ENCODE results near the gene ASB7. TPM values are rescaled to one million over a fixed set of nuclear protein-coding genes. Genes with fewer than 3 reads are reported as not detected.

The ASB7 gene
- total and polyA plus RNA-seq, 3 experiments from 2014 or later = 11.2 to 16.0 (median 14.9) TPM

DNA sequence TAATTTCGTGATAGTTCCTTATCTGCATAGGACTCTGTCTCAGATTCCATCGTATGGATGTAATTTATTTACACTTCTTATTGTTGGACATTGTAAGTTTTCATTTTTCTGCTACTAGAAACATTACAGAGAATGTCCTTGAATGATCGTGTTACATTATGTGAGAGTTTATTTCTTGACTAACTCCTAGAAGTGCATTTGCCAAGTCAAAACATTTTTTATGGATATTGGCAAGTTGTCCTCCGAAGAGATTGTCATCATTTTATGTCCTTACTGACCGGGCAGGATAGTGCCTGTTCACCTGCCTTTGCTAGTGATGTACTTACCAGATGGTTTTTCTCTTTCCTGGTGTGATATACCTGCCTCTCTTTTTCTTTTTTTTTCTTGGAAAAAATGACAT is 13.4 kb downstream of the ASB7 start:
- Mint-ChIP-seq H3K4me1 (peaks cover 16 to 46% (median 44%) of the 10 kb centered on the region in 3 donors), H3K9me3 (no peaks in the 10 kb centered on the region), H3K36me3 (peaks cover 14 to 88% (median 21%) of the 10 kb centered on the region in 3 donors), H3K27ac (no peak overlapping the region), H3K4me3 (no peak overlapping the region), H3K27me3 (no peaks in the 10 kb centered on the region)
- no peak for DNase-seq
- CTCF ChIA-PET = no interaction called here
- Histone ChIP-seq H3K27me3 (ENCODE audit: insufficient read depth, low read length, poor library complexity, severe bottlenecking) (no peaks in the 10 kb centered on the region), H3K36me3 (ENCODE audit: insufficient read depth, low read length) (peaks cover 9% of the 10 kb centered on the region), H3K4me1 (ENCODE audit: insufficient read depth, low read length) (no peaks in the 10 kb centered on the region), H3K9me3 (ENCODE audit: low read length) (no peaks in the 10 kb centered on the region), H3K27ac (ENCODE audit: low read depth, low read length) (no peak overlapping the region), H3K4me3 (ENCODE audit: low read length) (no peak overlapping the region)
- POLR2A ChIA-PET = no interaction called here

DNA sequence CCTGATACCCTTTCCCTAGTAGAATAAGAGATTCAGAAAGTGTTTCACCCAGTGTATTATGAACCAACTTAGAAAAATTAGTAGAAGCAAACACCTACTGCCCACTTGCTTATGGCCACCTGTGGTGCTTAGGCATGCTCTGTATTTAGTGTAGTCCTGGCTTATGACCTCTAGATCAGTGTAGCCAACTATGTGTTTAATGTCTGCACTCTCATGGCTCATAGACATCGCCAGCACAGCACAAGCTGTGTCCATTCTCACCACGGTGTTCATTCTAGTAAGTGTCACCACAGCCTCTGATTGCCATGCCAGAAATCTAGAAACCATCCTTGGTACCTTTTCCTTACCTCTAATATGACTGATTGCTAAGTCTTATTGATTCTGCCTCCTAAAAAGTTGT is 14.3 kb downstream of the ASB7 start:
- ChIA-PET POLR2A (no interaction called here), CTCF (interaction anchor here (1.2 kb wide), 1 partner anchor 392 kb away, joined by 3 read pairs; no protein-coding TSS in a partner anchor)
- H3K4me3 ChIP-seq (ENCODE audit: low read length) = no peak overlapping the region
- no peak overlapping the region for H3K27ac ChIP-seq (ENCODE audit: low read depth, low read length)
- Mint-ChIP-seq H3K27me3 (no peaks in the 10 kb centered on the region), H3K4me1 (peaks cover 16 to 44% (median 44%) of the 10 kb centered on the region in 3 donors), H3K27ac (peak overlapping the region in 3 of 8 donors; percentile 3 to 74 (median 13)), H3K4me3 (no peak overlapping the region), H3K9me3 (no peaks in the 10 kb centered on the region), H3K36me3 (peaks cover 14 to 86% (median 23%) of the 10 kb centered on the region in 3 donors)
- H3K4me1 ChIP-seq (ENCODE audit: insufficient read depth, low read length) = no peaks in the 10 kb centered on the region
- DNase-seq = no peak
- no peaks in the 10 kb centered on the region for H3K9me3 ChIP-seq (ENCODE audit: low read length)
- no peaks in the 10 kb centered on the region for H3K27me3 ChIP-seq (ENCODE audit: insufficient read depth, low read length, poor library complexity, severe bottlenecking)
- H3K36me3 ChIP-seq (ENCODE audit: insufficient read depth, low read length) = peaks cover 6% of the 10 kb centered on the region

DNA sequence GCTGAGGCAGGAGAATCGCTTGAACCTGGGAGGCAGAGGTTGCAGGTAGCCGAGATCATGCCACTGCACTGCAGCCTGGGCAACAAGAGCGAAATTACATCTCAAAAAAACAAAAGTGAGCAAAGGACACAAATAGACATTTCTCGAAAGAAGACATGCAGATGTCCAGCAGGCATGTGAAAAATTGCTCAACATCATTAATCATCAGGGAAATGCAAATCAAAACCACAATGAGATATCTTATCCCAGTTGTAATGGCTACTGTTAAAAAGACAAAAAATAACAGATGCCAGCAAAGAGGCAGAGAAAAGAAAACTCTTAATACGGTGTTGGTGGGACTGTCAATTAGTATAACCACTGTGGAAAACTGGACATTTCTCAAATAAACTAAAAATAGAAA is 20.9 kb downstream of the ASB7 start:
- CTCF ChIA-PET = no interaction called here

DNA sequence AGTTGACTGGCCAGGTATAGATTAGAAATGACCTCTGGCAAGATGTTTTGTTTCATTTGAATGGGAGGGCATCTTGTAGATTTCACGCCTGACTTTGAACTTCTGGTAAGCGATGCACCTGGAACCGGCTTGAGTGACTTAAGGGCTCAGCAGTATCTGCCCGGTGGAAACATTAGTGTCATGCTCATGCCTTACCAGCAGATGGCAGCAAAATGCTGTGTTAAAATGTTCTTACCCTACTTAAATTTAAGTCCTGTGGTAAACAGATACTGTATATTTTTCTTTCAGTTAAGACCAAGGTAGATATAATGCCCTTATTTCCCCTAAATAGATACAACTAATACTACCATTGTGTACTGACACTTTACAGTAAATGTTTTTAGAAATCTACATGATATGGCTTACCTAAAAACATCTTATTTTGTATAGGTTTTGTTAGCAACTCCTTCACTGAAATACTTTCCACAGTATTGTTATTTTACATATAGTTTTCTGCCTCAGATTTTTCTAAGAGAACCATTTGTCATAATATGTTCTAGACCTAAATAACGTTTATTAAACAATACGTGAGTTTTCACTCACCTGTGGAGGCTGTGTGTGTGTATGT is 25.5 kb downstream of the ASB7 start:
- Histone ChIP-seq H3K4me3 (ENCODE audit: low read length) (no peak overlapping the region), H3K27me3 (ENCODE audit: insufficient read depth, low read length, poor library complexity, severe bottlenecking) (no peaks in the 10 kb centered on the region), H3K27ac (ENCODE audit: low read depth, low read length) (no peak overlapping the region), H3K4me1 (ENCODE audit: insufficient read depth, low read length) (no peaks in the 10 kb centered on the region), H3K36me3 (ENCODE audit: insufficient read depth, low read length) (peaks cover 30% of the 10 kb centered on the region), H3K9me3 (ENCODE audit: low read length) (no peaks in the 10 kb centered on the region)
- DNase-seq = peak; percentile 36 to 70 (median 47)
- Mint-ChIP-seq H3K36me3 (peaks cover 0 to 46% (median 14%) of the 10 kb centered on the region in 3 donors), H3K27ac (peak overlapping the region in 3 of 8 donors; percentile 4 to 44 (median 19)), H3K4me3 (no peak overlapping the region), H3K4me1 (peaks cover 13 to 47% (median 22%) of the 10 kb centered on the region in 3 donors), H3K27me3 (no peaks in the 10 kb centered on the region), H3K9me3 (no peaks in the 10 kb centered on the region)
- ChIA-PET CTCF (interaction anchor here (1.0 to 1.3 kb wide), 2 partner anchors 234 to 380 kb away, joined by 3 read pairs; no protein-coding TSS in a partner anchor), POLR2A (no interaction called here)

More for the DNA sequence above, 20.9 kb downstream of the ASB7 start:
- Mint-ChIP-seq H3K4me1 (peaks cover 9 to 19% (median 11%) of the 10 kb centered on the region in 3 donors), H3K27me3 (no peaks in the 10 kb centered on the region), H3K36me3 (peaks cover 7 to 36% (median 15%) of the 10 kb centered on the region in 3 donors), H3K4me3 (no peak overlapping the region), H3K9me3 (no peaks in the 10 kb centered on the region), H3K27ac (peak overlapping the region in 1 of 8 donors; percentile 54)
- Histone ChIP-seq H3K9me3 (ENCODE audit: low read length) (no peaks in the 10 kb centered on the region), H3K36me3 (ENCODE audit: insufficient read depth, low read length) (no peaks in the 10 kb centered on the region), H3K27ac (ENCODE audit: low read depth, low read length) (no peak overlapping the region), H3K27me3 (ENCODE audit: insufficient read depth, low read length, poor library complexity, severe bottlenecking) (no peaks in the 10 kb centered on the region), H3K4me1 (ENCODE audit: insufficient read depth, low read length) (no peaks in the 10 kb centered on the region), H3K4me3 (ENCODE audit: low read length) (no peak overlapping the region)
- no peak for DNase-seq
- POLR2A ChIA-PET = no interaction called here

DNA sequence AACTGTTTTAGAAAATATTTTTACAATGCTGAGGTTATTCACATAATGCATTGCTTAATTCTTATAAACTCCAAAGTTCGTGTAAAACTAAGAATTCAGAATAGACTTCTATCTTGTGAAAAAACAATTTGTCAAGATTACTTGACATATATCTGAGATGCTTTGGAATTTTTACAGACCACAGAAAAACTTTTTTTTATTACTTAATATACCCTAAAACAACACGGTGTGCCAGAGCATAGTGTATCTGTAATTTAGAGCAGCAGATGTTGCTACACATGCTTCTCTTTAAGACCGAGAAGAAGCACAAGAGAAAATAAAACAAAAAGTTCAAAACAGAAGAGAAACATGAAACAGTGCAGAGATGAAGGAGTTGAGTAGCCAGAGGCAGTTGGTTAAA is 26.4 kb downstream of the ASB7 start:
- H3K27me3 ChIP-seq (ENCODE audit: insufficient read depth, low read length, poor library complexity, severe bottlenecking) = no peaks in the 10 kb centered on the region
- no peaks in the 10 kb centered on the region for H3K4me1 ChIP-seq (ENCODE audit: insufficient read depth, low read length)
- no peak overlapping the region for H3K27ac Mint-ChIP-seq
- POLR2A ChIA-PET = no interaction called here
- CTCF ChIA-PET = no interaction called here
- H3K9me3 Mint-ChIP-seq = no peaks in the 10 kb centered on the region
- no peak overlapping the region for H3K4me3 Mint-ChIP-seq
- no peak for DNase-seq
- no peak overlapping the region for H3K4me3 ChIP-seq (ENCODE audit: low read length)
- no peaks in the 10 kb centered on the region for H3K9me3 ChIP-seq (ENCODE audit: low read length)
- H3K27me3 Mint-ChIP-seq = no peaks in the 10 kb centered on the region
- H3K4me1 Mint-ChIP-seq = peaks cover 16 to 55% (median 31%) of the 10 kb centered on the region in 3 donors
- peaks cover 0 to 49% (median 16%) of the 10 kb centered on the region in 3 donors for H3K36me3 Mint-ChIP-seq
- H3K27ac ChIP-seq (ENCODE audit: low read depth, low read length) = no peak overlapping the region
- H3K36me3 ChIP-seq (ENCODE audit: insufficient read depth, low read length) = peaks cover 32% of the 10 kb centered on the region

DNA sequence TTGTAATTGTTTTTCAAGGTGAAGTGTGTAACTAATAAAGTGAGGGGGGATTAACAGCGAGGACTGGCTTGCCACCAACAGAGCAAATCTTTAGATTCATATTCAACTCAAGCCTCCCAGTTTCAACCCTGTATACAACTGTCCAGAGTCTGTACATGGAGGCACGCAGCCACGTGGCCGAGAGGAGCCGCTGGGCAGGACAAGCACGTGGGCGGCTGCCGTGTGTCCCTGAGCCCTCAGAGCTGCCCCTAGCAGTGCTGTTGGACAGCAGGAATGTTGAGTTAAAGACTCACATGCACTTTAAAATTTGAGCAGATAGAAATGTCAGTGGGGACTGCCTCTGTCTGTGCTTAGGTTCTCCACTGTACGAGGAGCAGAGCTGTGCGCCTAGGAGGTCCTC is 29.4 kb downstream of the ASB7 start:
- Histone ChIP-seq H3K27me3 (ENCODE audit: insufficient read depth, low read length, poor library complexity, severe bottlenecking) (no peaks in the 10 kb centered on the region), H3K4me3 (ENCODE audit: low read length) (no peak overlapping the region), H3K27ac (ENCODE audit: low read depth, low read length) (no peak overlapping the region), H3K36me3 (ENCODE audit: insufficient read depth, low read length) (peaks cover 35% of the 10 kb centered on the region), H3K9me3 (ENCODE audit: low read length) (no peaks in the 10 kb centered on the region), H3K4me1 (ENCODE audit: insufficient read depth, low read length) (peaks cover 11% of the 10 kb centered on the region)
- H3K27ac Mint-ChIP-seq = no peak overlapping the region
- no peaks in the 10 kb centered on the region for H3K27me3 Mint-ChIP-seq
- no peak overlapping the region for H3K4me3 Mint-ChIP-seq
- CTCF ChIA-PET = no interaction called here
- DNase-seq = no peak
- peaks cover 0 to 66% (median 24%) of the 10 kb centered on the region in 3 donors for H3K36me3 Mint-ChIP-seq
- POLR2A ChIA-PET = no interaction called here
- no peaks in the 10 kb centered on the region for H3K9me3 Mint-ChIP-seq
- peaks cover 36 to 86% (median 60%) of the 10 kb centered on the region in 3 donors for H3K4me1 Mint-ChIP-seq

DNA sequence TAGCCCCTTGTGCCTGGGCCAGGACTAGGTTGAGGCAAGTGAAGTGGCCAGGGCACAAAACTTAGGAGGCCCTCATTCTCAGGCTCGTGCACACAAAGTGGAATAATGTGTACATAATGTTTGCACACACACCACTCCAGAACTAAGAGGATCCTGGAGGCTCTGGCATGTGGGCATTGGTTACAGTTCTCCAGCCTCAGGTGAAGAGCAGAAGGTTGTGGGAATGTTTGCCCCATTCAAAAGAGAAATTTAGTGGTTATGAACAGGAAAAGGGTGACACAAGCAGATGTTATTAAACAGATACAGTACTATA is 31.3 kb downstream of the ASB7 start:
- H3K27ac ChIP-seq (ENCODE audit: low read depth, low read length) = no peak overlapping the region

DNA sequence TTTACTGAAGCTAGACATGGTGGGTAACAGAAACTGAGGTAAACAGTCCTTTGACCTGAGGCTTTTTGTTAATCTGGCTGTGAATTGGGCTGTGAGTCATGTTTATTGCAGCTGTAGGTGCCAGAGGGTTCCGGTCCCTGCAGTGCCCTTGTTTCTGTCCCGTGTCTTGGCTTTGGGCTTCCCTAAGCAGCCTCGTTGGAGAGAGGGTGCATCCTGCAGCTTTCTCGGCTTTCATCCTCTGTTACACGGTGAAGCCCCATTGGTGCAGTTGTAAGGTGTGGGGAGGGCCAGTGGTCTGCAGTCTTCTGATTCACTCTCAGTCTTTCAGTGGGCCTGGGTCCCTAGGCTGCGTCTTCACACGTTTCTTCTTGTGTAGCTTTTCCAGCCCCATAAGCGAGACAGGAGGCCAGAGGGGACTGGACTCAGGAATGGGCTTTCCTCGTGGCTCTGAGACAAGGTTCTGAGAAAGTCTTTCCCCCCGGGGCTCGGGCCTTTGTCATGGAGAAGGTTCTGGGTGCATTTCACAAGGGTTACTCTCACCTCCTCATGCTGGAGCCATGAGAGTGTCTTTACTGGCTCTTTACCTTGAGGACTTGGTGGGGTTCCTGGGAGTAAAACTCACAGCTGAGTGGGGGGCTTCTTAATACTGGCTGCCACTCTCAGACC is 33.1 kb downstream of the ASB7 start:
- H3K4me3 ChIP-seq (ENCODE audit: low read length) = no peak overlapping the region
- no peaks in the 10 kb centered on the region for H3K27me3 ChIP-seq (ENCODE audit: insufficient read depth, low read length, poor library complexity, severe bottlenecking)
- DNase-seq = no peak
- peaks cover 24% of the 10 kb centered on the region for H3K36me3 ChIP-seq (ENCODE audit: insufficient read depth, low read length)
- H3K27ac Mint-ChIP-seq = peak overlapping the region in 1 of 8 donors; percentile 35
- H3K4me1 ChIP-seq (ENCODE audit: insufficient read depth, low read length) = peaks cover 11% of the 10 kb centered on the region
- H3K27me3 Mint-ChIP-seq = no peaks in the 10 kb centered on the region
- ChIA-PET CTCF (no interaction called here), POLR2A (no interaction called here)
- H3K4me3 Mint-ChIP-seq = no peak overlapping the region
- no peak overlapping the region for H3K27ac ChIP-seq (ENCODE audit: low read depth, low read length)
- no peaks in the 10 kb centered on the region for H3K9me3 Mint-ChIP-seq
- peaks cover 46 to 89% (median 72%) of the 10 kb centered on the region in 3 donors for H3K4me1 Mint-ChIP-seq
- no peaks in the 10 kb centered on the region for H3K9me3 ChIP-seq (ENCODE audit: low read length)
- peaks cover 0 to 56% (median 21%) of the 10 kb centered on the region in 3 donors for H3K36me3 Mint-ChIP-seq

More for the DNA sequence above, 31.3 kb downstream of the ASB7 start:
- Mint-ChIP-seq H3K9me3 (no peaks in the 10 kb centered on the region), H3K4me3 (no peak overlapping the region), H3K4me1 (peaks cover 42 to 91% (median 67%) of the 10 kb centered on the region in 3 donors), H3K27me3 (no peaks in the 10 kb centered on the region), H3K27ac (peak overlapping the region in 1 of 8 donors; percentile 56), H3K36me3 (peaks cover 0 to 74% (median 26%) of the 10 kb centered on the region in 3 donors)
- no peak for DNase-seq
- Histone ChIP-seq H3K27me3 (ENCODE audit: insufficient read depth, low read length, poor library complexity, severe bottlenecking) (no peaks in the 10 kb centered on the region), H3K4me1 (ENCODE audit: insufficient read depth, low read length) (peaks cover 11% of the 10 kb centered on the region), H3K9me3 (ENCODE audit: low read length) (no peaks in the 10 kb centered on the region), H3K36me3 (ENCODE audit: insufficient read depth, low read length) (peaks cover 35% of the 10 kb centered on the region), H3K4me3 (ENCODE audit: low read length) (no peak overlapping the region)
- POLR2A ChIA-PET = no interaction called here
- CTCF ChIA-PET = interaction anchor here (1.0 to 1.3 kb wide), 2 partner anchors 284 to 374 kb away, joined by 3 read pairs; no protein-coding TSS in a partner anchor

All from CD8-positive, alpha-beta memory T cell (primary cell).